ENCODE results near the gene NR4A1. TPM values are rescaled to one million over a fixed set of nuclear protein-coding genes. Genes with fewer than 3 reads are reported as not detected.

NR4A1 gene
- total and polyA plus RNA-seq, 9 of the 15 experiments (the other 6 are each of a cell fraction or from before 2014, with no cell fraction given): 0.07 to 4.7 (median 1.9) TPM; not detected in 1

GRCh38 chr12:52029685-52030084, 21.6 kb upstream of the NR4A1 start:
- no peak overlapping the region for H3K4me3 ChIP-seq
- peaks cover 0 to 23% of the 10 kb centered on the region in 2 experiments; a peak in 3 of 5 replicates for H3K27me3 ChIP-seq (ENCODE audit: control insufficient read depth in 2 of 2, insufficient read depth in 2 of 2, low read length in 2 of 2)
- no peaks in the 10 kb centered on the region for H3K9me1 ChIP-seq (ENCODE audit: control insufficient read depth, insufficient read depth, low read length)
- intact Hi-C loops (cut with micrococcal nuclease) (no loop called here), in situ Hi-C loops (cut with MboI) (loop anchor here (5.0 kb wide), 2 partner anchors 53 to 93 kb away; no protein-coding TSS in a partner anchor)
- no peak for FAIRE-seq
- H3K27ac ChIP-seq (ENCODE audit: extremely low read depth, low read depth, low read length): no peak overlapping the region
- ATAC-seq: peak; percentile 18
- peak in 2 of 4 experiments; percentile 55 for DNase-seq (ENCODE audit: extremely low read depth in 1 of 4, low spot score in 3 of 4)
- H3K9ac ChIP-seq (ENCODE audit: insufficient read depth in 1 of 2, low read depth in 2 of 2, low read length in 2 of 2): 0 out of 4 replicates have a peak overlapping the region, but pooled peaks of 1 of the 2 experiments have one; percentile 14
- TF ChIP-seq RFX1 (IDR thresholded peaks at IDR 0.05) (peak; percentile 82), SNRNP70 (optimal IDR thresholded peaks at IDR 0.05; ENCODE audit: low read depth, low read length) (no peak), GTF2E2 (tag; IDR thresholded peaks at IDR 0.05) (no peak), DIDO1 (tag; IDR thresholded peaks at IDR 0.05; ENCODE audit: low read depth) (no peak), MXI1 (IDR thresholded peaks at IDR 0.05; ENCODE audit: low read depth, low read length) (peak; percentile 23; the same call in 1 of the 2 replicates)
- no peaks in the 10 kb centered on the region for H3K79me2 ChIP-seq (ENCODE audit: control insufficient read depth, insufficient read depth, low read length)
- ChIA-PET CTCF (ENCODE audit: low intra/inter-chr PET ratio) (no interaction called here), POLR2A (interaction anchor here (0.6 to 1.4 kb wide), 2 partner anchors 11 to 158 kb away, joined by 3 to 5 read pairs; no protein-coding TSS in a partner anchor)
- H3K4me2 ChIP-seq (ENCODE audit: insufficient read depth, low read length): no peak overlapping the region
- WGBS (ENCODE audit: insufficient coverage, low coverage, missing lambda C conversion rate): 3% methylated on average over 4 of the region's 4 CpGs
- no peaks in the 10 kb centered on the region for H3K36me3 ChIP-seq (ENCODE audit: control insufficient read depth, insufficient read depth, low read length)
- H4K20me1 ChIP-seq (replicated peaks; ENCODE audit: control insufficient read depth, insufficient read depth, low read length): no peaks in the 10 kb centered on the region
- H3K9me3 ChIP-seq (replicated peaks; ENCODE audit: control insufficient read depth, insufficient read depth, low read depth, low read length): no peaks in the 10 kb centered on the region
- H2AFZ ChIP-seq (ENCODE audit: low read depth, low read length): no peak overlapping the region
- BruUV-seq (replicated peaks): no TSS peak
- peaks cover 14 to 18% of the 10 kb centered on the region in 2 experiments; a peak in 3 of 5 replicates for H3K4me1 ChIP-seq (replicated peaks in 1 of 2; ENCODE audit: control insufficient read depth in 2 of 2, insufficient read depth in 2 of 2, low read length in 2 of 2)

GRCh38 chr12:52032446-52032803, 18.8 kb upstream of the NR4A1 start:
- Histone ChIP-seq H3K27ac (ENCODE audit: extremely low read depth, low read depth, low read length) (no peak overlapping the region), H3K9me3 (replicated peaks; ENCODE audit: control insufficient read depth, insufficient read depth, low read depth, low read length) (no peaks in the 10 kb centered on the region), H3K79me2 (ENCODE audit: control insufficient read depth, insufficient read depth, low read length) (no peaks in the 10 kb centered on the region), H3K4me2 (ENCODE audit: insufficient read depth, low read length) (peak overlapping the region; percentile 84), H3K36me3 (ENCODE audit: control insufficient read depth, insufficient read depth, low read length) (no peaks in the 10 kb centered on the region), H3K27me3 (ENCODE audit: control insufficient read depth in 2 of 2, insufficient read depth in 2 of 2, low read length in 2 of 2) (peaks cover 0 to 13% of the 10 kb centered on the region in 2 experiments; a peak in 3 of 5 replicates), H3K9me1 (ENCODE audit: control insufficient read depth, insufficient read depth, low read length) (no peaks in the 10 kb centered on the region), H2AFZ (ENCODE audit: low read depth, low read length) (peak overlapping the region; percentile 79), H3K9ac (ENCODE audit: insufficient read depth in 1 of 2, low read depth in 2 of 2, low read length in 2 of 2) (peak overlapping the region in 1 of 2 experiments; percentile 16; a peak in 1 of 4 replicates), H3K4me1 (replicated peaks in 1 of 2; ENCODE audit: control insufficient read depth in 2 of 2, insufficient read depth in 2 of 2, low read length in 2 of 2) (peaks cover 19 to 20% of the 10 kb centered on the region in 2 experiments; a peak in 4 of 5 replicates), H4K20me1 (replicated peaks; ENCODE audit: control insufficient read depth, insufficient read depth, low read length) (no peaks in the 10 kb centered on the region), H3K4me3 (0 out of 2 replicates have a peak overlapping the region, but pooled peaks have one; percentile 36)
- POLR2A ChIA-PET: interaction anchor here (0.5 to 1.4 kb wide), 13 partner anchors 11 to 102 kb away, joined by 3 to 7 read pairs (median 3); partner anchors contain the start of gene ATG101
- intact Hi-C loops (cut with micrococcal nuclease) (no loop called here), in situ Hi-C loops (cut with MboI) (no loop called here)
- DNase-seq (ENCODE audit: extremely low read depth in 1 of 4, low spot score in 3 of 4) (no peak), ATAC-seq (no peak), FAIRE-seq (no peak)
- TF ChIP-seq NELFE (IDR thresholded peaks at IDR 0.05; ENCODE audit: insufficient read depth, insufficient read length) (no peak), MCM3 (IDR thresholded peaks at IDR 0.05) (no peak), NFIC (IDR thresholded peaks at IDR 0.05) (peak; percentile 24; the same call in 1 of the 2 replicates)
- CTCF ChIA-PET (ENCODE audit: low intra/inter-chr PET ratio): interaction anchor here (0.6 kb wide), 1 partner anchor 117 kb away, joined by 3 read pairs; no protein-coding TSS in a partner anchor
- BruUV-seq (replicated peaks): no TSS peak
- WGBS (ENCODE audit: insufficient coverage, low coverage, missing lambda C conversion rate): 12% methylated on average over 5 of the region's 5 CpGs

Data from K562 (cell line).